HCEC 1CT (cell line): ENCODE measurements around the gene TENM3.

Experiments used
- DNase-seq: peaks from one replicate; pipeline ENCODE4 v3.0.0-alpha.2; 2017

The TENM3 gene

DNA sequence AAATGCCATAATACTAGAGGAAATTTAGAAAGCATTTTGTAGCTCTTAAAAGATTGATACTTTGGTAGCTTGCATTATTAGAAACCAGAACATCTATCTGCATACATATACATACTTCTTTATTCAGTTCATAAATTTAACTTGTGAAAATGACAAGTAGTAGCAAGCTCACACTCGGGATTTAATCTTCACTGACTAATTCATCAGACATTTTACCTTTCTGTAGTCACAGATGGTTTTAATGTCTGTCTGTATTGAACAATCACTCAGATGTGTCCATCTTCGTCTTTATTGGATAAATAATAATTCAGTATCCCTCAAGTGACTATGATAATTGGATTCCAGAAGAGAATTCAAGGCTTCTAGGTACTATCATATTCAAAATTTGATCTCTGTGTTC lies 232.3 kb downstream of the TENM3 start:
- DNase-seq: no peak

DNA sequence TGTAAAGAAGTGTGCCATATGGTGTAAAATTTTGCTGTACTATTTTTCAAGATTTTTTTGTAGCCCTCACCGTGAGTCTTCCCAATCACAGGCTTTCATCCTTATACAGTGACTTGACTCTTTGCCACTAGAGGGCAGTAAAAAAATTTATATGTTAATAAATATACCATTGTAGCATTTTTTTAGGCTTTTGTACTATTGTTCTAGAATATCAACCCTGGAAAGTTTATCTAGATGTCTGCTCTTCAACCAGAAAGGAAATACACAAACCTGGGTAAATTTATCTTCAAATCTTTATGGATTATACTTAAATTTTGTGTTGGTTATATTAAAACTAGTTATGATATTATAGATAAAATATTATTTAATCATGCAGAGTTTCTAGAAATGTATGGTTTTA lies 235.3 kb downstream of the TENM3 start:
- peak; percentile 49 for DNase-seq

GRCh38 chr4:182483685-182484084 lies 240.5 kb downstream of the TENM3 start:
- DNase-seq: no peak

DNA sequence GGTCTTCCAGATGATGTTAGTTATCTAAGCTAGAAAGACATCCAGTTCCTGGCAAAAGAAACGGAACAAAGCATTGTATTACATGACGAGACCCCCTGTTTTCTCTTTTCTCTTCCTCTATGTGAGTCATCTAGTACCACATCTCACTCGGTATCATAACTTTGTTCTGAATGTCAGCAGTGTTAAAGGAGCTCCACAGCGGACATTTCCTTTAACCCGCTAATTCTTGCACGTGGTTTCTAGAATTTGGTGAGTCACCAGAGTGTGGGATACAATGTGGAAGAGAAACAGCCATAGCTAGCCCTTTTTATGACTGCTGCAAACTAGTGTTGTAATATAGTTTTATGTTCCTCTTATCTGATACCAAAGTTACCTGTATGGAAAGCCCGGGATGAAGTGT lies 243.7 kb downstream of the TENM3 start:
- DNase-seq: no peak

DNA sequence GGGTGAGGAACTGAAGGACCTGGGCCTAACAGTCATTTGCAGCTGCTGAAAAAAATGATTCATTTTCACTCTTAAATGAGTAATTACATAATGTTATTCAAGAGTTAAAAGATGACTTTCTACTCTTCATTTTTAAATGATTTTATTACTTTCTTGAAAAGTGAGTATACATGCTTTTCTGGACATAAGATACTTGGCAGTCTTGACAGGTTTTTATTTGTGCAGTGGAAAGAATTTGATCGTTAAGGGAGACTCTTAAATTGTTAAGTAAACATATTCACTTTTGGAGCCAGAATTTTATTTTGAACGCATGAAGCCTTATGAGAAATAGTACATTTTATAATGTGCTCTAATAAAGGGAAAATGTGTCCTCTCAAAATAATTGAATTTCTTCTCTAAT lies 245.7 kb downstream of the TENM3 start:
- DNase-seq: no peak

DNA sequence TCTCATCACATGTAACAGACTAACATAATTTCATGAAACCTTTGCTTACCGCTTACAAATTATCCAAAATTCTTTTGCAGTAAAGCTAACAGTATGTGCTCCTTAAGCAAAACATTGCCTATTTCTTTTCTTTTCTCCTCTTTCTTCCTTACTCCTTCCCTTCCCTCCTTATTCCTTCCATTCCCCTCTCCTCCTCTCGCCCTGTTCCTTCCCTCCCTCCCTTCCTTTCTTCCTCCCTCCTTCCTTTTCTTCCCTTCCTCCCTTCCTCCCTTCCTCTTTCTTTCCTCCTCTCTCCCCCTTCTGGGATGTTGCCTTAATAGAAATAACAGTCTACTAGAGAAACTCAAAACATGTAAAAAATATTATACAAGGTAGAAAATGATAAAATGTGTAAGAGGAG lies 246.4 kb downstream of the TENM3 start:
- no peak for DNase-seq

GRCh38 chr4:182491719-182492118 lies 248.5 kb downstream of the TENM3 start:
- no peak for DNase-seq

DNA sequence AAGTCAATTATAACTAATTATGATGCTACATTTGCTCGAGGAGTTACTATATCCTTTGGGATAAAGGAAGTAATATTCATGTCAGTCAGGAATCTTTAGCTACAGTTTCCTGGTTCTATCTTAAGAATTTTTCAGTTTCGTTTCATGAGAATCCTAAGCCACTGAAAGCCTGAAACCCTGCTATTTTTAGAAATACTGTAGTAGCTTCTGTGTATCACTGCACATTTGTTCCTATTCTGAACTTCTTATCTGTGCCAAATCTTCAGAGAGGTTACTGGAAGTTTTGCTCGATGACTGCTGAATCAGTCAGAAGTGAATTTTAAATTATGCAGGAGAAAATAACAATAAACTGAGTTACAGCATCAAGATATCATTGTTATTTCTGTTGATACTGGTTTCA lies 249.2 kb downstream of the TENM3 start:
- DNase-seq: peak; percentile 48

DNA sequence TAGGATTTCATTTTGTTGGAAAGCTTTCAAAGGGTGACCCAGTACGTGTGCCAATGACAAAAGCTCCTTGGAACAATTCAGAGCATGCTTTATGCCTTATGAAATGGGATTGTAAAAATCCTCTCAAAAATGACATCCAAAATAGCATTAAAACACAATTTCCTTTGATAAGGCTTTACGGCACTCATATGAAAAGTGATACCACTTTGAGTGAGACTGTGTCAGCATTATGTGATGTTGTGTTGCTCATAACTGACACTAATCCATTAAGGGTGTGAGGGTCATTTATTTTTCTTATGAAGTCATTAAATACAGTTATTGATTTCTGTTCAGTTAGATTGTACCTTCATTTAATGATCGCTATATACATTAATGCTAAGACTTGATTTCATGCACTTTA lies 250.2 kb downstream of the TENM3 start:
- DNase-seq: no peak

- DNase-seq: no peak
Measured at GRCh38 chr4:182494103-182494502, 250.9 kb downstream of the TENM3 start.

GRCh38 chr4:182495031-182495430 lies 251.8 kb downstream of the TENM3 start:
- DNase-seq: no peak

GRCh38 chr4:182495645-182496385 lies 252.6 kb downstream of the TENM3 start:
- no peak for DNase-seq

GRCh38 chr4:182496408-182496807 lies 253.2 kb downstream of the TENM3 start:
- no peak for DNase-seq

DNA sequence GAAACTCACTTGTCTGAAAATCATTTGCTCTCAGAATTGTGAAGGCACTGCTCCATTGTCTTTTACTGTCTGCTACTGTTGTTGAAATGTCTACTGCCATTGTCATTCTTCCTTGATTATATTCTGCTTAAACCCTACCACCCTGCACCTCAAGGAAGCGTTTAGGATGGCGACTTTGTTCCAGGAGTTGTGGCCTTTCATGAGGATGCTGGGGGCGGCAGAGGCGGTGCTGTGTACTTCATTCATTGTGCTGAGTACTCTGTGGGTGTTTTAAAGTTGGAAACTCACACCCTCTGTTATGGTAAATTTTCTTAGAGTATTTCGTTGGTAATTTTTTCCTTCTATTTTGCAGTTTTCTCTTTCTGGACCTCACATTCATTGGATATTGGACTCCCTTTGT lies 258.9 kb downstream of the TENM3 start:
- DNase-seq: no peak

- no peak for DNase-seq
Measured at GRCh38 chr4:182504463-182504862, 261.3 kb downstream of the TENM3 start.

DNA sequence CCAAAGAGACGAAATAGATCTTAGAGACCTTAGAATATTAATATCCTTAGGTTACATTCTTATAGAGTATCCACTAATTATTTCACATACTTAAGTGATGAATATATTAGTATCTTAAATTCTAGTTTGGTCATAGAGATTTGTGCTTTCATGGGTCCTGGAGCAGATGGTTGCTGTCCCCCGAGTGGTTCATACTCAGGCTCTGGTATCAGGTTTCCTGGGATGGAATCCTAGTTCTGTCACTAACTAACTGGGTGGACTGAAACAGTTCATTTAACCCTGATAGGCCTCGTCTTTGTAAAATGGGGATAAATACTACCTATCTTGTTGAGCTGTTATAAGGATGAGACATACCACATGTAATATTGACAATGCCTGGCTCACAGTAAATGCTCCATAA lies 264.6 kb downstream of the TENM3 start:
- no peak for DNase-seq

- no peak for DNase-seq
Measured at GRCh38 chr4:182510836-182511235, 267.6 kb downstream of the TENM3 start.

DNA sequence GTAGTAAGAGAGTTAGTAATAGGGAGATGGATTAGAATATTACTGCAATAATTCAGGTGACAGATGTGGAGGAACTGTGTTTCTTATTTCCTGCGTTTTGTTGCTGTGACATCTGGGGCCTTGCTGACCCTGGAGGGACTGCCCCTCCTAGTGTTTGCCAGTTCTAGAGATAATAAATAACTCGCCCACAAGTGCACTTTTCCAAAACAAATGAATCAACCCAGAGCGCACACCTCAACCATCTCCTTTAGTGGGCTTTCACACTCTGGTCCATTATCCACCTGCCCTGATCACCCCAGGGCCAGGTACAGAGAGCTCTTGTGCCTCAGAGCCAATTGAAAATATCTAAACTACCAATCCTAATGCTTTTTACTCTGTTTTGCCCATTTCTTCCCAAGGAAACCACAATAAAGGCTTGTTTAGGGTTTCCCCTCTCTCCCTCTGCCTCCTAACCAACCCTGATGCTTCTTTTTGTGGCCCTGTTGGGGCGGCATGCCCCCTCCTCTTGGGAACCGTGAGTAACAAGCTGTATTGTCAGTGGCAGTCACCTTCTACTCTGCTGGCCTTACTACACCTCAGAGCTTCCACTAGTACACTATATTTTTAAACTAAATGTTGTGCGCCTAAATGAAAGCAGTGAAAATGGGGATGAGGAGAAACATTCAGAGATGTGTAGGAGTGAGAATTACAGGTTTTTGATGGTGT lies 270.5 kb downstream of the TENM3 start:
- no peak for DNase-seq

GRCh38 chr4:182518421-182518820 lies 275.2 kb downstream of the TENM3 start:
- no peak for DNase-seq

DNA sequence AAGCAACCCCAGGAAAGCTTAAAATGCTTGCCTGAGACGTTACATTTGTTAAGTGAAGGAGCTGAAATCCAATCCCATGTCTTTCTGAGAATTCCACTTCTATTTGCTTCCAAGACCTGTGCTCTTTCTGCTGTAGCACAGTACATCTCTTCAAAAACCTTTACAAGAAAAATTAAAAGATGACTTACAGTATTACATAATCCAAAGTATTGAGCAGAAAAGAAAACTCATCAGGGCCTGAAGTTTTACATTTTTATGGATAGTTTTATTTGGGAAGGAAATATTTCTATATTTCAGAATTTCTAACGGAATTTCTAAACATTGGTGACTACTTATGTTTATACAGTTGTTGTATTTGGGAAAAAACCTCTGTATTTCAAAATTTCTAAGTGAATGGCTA lies 276.3 kb downstream of the TENM3 start:
- DNase-seq: no peak

DNA sequence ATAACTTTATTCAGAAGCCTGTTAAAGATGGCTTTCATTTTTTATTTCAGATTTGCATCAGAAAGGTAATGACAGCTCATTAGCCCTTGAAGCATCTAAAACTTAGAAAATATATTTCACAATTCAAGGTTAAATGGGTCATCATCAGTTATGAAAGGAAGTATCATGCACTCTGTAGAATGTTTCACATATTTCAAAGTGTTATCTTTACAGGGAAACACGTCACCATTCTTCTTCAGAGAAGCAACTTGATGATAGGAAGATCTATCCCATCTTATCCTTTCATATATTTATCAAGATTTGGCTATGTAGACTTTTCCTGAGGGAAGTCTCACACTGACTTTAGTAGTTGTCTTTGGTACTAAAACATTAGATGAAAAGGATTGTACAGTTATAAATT lies 277.8 kb downstream of the TENM3 start:
- DNase-seq: no peak

- no peak for DNase-seq
Measured at GRCh38 chr4:182528819-182529218, 285.6 kb downstream of the TENM3 start.

GRCh38 chr4:182530451-182530850 lies 287.2 kb downstream of the TENM3 start:
- no peak for DNase-seq

- no peak for DNase-seq
Measured at GRCh38 chr4:182531555-182532162, 288.5 kb downstream of the TENM3 start.
